Measurements from ENCODE around the gene FSCN2.
"Not testable (repeated sequence)": the region's sequence is repeated elsewhere in the genome, so short reads cannot be mapped to it uniquely, and the experiment has no call there.

Gene FSCN2

DNA sequence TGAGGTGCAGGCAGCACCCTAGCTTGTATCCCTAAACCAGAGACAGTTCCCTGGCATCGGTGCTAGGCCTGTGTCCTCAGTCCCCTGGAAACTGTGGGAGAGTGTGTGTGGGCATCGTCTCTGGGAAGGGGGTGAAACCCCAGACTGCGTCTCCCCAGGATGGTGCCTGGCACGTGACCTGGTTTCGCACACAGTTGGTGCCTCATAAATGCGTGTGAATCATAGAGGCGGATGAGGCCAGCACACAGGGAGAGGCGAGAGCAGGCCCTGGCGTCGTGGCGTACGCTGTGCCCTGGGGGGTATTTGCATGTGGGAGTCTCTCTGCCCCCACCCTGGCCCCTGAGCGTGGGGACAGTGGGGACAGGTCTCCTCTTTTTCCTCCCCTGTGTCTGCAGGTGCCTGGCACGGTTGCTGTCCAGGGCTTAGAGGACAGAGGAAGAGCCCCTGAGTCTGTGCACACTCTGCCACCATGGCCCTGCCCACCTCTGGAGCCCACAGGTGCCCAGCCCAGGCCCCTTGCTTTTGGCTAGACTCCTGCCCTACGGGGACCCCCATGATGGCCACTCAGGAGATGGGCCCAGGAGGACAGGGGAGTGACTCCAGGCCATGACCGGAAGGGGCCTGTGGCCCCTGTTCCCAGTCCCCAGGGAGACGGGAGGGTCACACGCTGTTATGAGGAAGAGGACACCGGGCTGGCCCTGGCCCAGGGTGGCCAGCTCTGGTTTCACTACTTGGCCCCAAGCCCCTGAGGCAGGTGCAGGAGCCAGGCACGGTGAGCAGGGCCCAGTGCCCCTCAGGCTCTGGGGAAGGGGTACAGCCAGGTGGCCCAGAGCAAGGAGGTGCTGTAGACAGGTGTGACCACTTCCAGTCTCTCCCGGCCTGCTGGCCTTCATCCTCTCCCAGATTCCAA, 1.3 kb upstream of the FSCN2 start:
- DNase-seq, result peak; percentile 60

DNA sequence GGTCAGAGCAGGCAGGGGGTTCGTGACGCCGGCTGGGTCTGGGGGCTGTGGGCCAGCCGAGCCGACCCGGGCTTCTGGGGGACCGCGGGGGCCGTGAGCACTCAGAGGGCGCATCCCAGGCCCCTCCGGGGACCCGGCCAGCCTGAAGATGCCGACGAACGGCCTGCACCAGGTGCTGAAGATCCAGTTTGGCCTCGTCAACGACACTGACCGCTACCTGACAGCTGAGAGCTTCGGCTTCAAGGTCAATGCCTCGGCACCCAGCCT, 140 bp downstream of the FSCN2 start:
- no peak for DNase-seq

DNA sequence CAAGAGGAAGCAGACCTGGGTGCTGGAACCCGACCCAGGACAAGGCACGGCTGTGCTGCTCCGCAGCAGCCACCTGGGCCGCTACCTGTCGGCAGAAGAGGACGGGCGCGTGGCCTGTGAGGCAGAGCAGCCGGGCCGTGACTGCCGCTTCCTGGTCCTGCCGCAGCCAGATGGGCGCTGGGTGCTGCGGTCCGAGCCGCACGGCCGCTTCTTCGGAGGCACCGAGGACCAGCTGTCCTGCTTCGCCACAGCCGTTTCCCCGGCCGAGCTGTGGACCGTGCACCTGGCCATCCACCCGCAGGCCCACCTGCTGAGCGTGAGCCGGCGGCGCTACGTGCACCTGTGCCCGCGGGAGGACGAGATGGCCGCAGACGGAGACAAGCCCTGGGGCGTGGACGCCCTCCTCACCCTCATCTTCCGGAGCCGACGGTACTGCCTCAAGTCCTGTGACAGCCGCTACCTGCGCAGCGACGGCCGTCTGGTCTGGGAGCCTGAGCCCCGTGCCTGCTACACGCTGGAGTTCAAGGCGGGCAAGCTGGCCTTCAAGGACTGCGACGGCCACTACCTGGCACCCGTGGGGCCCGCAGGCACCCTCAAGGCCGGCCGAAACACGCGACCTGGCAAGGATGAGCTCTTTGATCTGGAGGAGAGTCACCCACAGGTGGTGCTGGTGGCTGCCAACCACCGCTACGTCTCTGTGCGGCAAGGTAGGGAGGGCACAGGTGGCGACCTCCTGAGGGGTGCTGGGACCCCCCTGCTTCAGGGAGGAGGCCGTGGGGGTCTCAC, 667 bp downstream of the FSCN2 start:
- DNase-seq, result no peak

DNA sequence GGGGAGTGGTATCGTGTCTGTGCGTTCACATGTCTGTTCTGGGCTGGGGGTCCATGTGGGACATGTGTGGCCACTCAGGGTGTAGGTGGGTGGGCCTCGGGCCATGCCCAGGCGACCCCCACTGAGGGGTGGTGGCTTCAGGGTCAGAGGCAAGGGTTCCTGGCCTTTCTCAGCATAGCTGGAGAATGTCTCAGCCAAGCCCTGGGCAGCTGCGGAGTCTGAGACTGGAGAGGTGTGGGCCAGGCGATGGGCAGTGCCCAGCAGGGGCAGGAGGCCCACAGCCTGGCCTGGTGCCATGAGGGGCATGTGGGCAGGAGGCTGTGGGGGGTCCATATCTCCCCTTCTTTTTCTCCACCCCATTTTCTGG, 1.2 kb downstream of the FSCN2 start:
- no peak for DNase-seq

DNA sequence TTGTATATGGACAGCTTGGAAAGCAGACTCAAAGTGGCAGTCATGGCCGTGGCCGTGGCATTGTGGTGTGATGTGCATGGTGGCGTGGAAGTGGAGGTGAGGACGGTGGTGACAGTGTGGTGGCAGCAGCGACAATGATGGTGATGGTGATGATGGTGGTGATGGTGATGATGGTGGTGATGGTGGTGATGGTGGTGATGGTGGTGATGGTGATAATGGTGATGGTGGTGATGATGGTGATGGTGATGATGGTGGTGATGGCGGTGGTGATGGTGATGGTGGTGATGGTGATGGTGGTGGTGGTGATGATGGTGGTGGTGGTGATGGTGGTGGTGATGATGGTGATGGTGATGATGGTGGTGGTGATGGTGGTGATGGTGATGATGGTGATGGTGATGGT, 2.8 kb downstream of the FSCN2 start:
- not testable (repeated sequence) for DNase-seq

DNA sequence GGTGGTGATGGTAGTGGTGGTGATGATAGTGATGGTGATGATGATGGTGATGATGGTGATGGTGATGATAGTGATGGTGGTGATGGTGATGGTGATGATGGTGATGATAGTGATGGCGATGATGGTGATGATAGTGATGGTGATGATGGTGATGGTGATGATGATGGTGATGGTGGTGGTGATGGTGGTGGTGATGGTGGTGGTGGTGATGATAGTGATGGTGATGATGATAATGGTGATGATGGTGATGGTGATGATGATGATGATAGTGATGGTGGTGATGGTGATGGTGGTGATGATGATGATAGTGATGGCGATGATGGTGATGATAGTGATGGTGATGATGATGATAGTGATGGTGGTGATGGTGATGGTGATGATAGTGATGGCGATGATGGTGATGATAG, 3.8 kb downstream of the FSCN2 start:
- DNase-seq, result not testable (repeated sequence)

DNA sequence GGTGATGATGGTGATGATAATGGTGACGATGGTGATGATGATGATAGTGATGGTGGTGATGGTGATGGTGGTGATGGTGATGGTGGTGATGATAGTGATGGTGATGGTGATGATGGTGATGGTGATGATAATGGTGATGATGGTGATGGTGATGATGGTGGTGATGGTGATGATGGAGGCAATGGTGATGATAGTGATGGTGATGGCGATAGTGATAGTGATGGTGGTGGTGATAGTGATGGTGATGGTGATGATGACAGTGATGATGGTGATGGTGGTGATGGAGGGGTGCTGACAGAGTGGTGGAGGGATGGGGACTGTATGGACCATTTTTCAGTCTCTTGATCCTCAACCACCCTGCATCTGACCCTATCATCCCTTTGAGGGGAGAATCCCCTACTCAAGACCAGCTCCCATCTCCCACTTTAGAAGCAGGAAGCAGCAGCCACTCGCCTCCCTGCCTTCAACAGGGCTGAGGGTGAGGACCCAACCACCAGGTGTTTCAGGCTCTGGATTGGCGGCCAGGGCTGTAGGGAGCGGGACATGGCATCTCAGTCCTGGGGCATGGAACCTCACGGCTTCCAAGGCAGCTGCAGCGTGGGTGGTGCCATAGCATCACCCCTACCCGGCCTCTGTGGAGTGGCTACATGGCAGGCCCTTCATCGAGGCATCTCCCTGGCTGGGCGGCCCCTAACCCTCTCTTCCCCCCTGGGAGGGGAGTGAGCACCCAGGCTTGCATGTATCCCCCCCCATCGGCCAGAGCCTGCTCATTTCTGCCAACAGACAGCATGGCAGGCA, 4.5 kb downstream of the FSCN2 start:
- DNase-seq, result no peak

DNA sequence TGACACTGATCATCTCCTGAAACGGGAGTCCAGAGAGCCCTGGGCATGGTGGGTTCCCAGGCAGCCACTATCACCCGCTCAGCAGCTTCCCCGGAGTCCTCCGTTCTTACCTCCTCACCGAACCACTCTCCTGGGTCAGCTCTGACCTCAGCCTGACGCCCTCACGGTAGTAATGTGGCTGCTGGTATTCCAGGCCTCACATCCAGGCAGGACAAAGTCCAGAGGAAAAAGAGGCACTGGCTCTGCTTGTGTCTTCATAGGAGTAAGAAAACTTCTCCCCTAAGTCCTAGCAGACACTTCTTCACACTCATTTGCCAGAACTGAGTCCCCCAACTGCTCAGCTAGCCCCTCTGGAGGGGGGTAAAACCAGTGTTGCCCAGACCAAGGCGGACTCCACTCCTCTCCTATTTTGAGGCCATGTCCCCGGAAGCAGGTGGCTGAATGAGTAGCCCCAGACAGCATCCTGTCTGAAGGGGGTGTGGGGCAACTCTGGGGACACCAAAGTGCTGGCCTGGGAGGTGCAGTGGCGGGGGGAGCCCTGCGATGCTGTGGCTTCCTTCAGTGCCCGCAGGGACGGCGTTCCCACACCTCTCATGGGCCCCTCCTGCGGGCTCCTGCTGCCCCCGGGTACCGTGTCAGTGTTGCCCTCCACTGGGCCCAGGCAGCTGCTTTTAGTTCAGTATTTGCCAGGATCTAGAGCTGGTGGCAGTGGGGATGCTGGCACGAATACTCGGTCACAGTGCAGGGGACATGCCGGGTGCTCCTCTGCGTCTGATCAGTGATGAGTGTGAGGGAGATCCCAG, 5.4 kb downstream of the FSCN2 start:
- no peak for DNase-seq

DNA sequence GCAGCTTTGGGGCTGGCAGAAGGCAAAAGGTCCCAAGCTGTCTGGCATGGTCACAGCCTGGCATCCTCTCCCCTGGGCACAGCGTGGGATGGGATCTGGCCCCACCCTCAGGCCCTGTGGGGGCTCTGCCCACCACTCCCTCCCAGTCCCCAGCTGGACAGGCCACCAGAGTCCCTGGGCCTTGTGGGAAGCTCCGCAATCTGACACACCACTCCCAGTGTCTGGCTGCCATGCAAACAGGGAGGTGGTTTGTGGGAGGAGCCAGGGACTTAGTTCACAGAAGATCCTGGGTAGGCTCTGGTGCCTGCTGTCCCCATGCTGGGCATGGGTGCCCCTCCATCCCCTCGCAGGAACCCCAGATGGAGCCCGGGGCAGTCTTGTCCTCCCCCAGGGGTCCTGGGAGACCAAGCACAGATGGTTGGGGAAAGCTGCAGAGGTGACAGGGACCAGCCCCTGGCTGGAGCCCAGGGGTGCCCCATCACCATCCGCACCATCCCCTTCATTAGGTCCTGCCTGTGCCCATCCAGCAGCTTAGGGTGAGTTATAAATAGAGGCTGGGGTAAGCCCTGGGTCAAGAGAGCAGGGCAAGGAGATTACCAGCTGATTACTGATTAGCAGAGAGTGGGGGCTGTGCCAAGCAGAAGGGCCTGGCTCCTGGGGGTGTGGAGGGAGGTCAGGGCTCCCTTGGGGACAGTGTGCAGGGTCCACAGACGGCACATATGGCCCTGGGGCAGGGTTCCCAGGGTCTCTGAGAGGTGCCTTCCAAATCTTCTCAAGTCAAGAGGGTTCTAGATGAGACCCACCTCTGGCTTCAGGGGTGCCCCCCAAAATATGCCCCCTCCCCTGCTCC, 6.2 kb downstream of the FSCN2 start:
- DNase-seq, result no peak

DNA sequence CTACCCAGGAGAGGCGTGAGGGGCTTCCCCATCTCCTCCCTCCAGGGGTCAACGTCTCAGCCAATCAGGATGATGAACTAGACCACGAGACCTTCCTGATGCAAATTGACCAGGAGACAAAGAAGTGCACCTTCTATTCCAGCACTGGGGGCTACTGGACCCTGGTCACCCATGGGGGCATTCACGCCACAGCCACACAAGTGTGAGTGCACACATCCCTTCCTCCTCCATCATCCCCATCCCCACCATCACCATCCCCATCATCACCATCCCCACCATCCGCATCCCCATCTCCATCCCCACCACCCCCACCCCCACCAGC, 6.8 kb downstream of the FSCN2 start:
- no peak for DNase-seq

DNA sequence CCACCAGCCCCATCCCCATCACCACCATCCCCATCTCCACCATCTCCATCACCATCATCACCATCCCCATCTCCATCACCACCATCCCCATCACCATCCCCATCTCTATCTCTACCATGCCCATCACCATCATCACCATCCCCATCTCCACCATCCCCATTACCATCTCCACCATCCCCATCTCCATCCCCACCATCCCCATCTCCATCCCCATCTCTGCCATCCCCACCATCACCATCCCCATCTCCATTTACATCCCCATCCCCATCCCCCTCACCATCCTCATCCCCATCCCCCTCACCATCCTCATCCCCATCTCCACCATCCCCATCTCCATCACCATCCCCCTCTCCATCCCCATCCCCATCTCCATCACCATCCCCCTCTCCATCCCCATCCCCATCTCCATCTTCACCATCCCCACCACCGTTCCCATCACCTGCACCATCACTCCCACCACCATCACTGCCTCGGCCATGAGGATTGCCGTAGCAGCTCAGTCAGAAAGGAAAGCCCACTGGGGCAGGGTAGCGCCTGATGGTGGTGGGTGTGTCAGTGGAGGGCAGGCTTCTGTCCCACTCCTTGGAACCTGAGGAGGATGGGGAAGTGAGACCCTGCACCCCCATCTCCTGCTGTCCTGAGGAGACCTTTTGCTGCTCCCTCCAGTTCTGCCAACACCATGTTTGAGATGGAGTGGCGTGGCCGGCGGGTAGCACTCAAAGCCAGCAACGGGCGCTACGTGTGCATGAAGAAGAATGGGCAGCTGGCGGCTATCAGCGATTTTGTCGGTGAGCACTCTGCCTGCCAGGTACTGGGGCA, 7.5 kb downstream of the FSCN2 start:
- no peak for DNase-seq

DNA sequence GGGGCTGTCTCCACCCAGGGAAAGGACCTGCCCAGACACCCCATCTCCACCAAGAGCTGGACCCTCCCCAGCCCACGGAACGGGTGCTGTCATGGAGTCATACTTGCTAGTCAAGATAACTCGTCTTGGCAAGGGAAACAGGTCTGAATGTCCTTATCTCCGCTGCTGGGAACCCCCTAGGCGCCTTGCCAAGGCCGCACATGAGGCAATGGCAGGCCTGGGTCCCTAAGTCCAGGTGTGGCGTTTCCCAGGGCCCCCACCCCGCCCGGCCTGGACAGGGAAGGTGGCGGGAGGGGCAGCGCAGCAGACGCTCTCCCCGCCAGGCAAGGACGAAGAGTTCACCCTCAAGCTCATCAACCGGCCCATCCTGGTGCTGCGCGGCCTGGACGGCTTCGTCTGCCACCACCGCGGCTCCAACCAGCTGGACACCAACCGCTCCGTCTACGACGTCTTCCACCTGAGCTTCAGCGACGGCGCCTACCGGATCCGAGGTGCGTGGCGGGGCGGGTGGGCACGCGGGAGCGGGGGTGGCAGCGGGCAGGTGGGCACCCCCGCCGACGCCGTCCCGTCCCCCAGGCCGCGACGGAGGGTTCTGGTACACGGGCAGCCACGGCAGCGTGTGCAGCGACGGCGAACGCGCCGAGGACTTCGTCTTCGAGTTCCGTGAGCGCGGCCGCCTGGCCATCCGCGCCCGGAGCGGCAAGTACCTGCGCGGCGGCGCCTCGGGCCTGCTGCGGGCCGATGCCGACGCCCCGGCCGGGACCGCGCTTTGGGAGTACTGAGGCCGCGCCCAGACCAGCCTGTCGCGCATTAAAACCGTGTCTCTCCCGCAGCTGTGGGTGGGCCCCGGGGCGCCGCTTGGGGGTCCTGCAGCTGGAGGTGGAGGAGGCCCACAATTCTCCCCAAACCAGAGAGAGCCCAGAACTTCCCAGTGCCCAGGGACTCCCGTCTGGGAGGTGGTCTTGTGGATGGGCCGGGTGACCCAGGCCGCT, 8.4 kb downstream of the FSCN2 start:
- no peak for DNase-seq

DNA sequence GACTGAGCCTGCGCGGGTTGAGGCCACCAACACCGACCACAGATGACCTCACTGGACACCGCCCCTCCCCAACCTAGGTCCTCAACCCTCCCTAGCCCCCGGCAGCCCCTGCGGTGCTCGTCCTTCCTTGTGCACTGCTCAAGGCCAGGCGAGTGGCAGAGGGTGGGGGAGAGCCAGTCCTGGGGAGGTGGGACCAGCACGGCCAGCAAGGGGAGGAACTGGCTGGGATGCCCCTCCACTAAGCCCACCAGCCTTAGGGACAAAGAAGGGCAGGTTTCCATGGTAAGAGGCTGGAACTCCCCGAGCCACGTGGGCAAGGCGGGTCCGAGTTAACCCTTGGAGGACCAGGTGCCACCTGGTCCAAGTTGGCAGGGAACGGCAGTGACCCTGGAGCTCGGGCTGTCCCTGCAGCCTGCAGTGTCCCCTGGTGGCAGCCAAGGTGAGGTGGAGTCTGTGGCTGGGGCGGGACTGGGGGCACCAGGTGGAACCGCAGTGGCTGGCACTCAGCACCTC, 9.2 kb downstream of the FSCN2 start:
- DNase-seq, result peak; percentile 70

DNA sequence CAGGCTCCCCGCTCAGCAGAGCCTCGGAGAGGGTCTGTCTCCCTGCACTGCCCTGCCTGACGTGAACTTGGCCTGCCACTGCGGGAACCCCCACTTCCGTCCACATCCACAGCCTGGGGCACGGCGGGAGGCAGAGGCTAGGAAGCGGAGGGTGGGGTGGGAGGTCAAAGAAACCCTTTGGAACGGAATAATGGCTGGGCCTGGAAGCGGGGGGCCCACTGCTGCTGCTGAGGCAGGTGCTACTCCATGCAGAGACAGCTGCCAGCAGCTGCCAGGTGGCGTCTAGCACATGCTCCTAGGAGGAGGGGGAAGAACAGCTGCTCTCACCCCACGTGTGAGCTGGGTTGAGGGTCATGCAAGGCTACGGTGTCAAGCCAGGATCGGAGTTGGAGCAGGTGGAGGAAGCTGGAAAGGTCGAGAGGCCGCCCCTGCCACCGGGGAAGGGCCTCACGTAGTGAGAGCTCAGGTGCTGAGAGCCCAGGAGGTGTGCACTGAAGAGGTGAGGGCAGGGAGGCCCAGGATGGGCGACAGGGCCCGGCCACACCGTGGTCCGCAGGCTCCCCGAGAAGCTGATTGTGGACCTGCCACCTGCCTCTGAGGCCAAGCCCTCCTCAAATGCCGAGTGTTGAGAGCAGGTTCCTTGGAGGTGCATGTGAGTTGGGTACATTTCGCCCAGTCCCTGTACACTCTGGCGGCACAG, 9.8 kb downstream of the FSCN2 start:
- peak; percentile 78 for DNase-seq

DNA sequence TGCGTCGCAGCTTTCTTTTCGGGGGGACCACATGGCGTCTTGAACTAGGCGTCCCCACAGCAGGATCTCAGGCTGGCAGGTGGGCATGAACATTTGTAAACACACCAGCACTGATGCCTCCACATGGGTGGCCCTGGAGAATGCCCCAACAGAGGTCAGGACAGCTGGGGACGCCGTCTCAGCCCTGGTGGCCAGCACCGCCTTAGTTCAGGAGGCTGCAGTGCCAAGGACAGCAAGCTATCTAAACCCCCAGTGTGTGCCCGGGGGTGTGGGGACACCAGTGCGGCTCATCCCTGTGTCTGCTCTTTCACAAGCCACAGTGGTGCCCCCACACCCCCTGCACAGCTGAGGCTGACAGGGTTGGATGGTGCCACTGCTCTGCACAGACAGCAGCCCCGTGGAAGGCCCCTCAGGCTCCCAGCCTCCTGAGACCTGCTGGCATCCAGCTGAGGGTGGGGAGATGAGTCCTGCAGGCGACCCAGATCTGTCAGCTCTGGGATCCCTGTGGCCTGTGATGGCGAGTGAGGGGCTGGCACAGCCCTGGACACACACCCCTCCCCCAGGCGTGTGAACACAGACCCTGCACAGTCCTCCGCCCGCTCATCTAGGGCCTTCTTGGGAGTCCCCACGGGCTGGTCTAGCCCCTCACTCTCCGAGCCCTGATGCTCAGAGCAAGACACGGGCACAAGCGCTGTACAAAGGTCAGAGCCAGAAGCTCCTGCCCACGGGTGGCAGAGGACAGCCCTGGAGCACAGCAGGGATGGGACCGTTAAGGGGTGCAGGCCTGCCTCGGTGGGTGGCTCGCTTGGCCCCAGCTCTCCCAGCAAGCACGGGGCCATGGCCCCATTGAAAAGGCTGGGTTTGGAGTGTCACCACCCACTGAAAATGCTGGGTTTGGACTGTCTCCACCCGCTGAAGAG, 10.7 kb downstream of the FSCN2 start:
- no peak for DNase-seq

DNA sequence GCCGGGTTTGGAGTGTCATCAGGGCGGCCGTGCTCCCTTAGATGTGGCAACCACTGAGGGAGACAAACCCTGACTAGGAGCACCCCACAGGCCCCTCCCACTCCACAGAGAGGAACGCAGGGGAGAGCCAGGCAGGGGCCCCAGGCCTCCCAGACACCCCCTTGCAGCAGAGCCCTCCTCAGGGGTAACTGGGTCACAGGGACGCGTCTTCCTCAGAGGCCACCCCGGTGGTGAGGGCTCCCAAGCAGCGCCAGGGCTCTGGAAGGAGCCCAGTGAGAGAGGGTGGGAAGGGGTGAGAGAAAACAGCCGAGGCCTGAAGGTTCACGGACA, 11.4 kb downstream of the FSCN2 start:
- DNase-seq, result no peak

DNA sequence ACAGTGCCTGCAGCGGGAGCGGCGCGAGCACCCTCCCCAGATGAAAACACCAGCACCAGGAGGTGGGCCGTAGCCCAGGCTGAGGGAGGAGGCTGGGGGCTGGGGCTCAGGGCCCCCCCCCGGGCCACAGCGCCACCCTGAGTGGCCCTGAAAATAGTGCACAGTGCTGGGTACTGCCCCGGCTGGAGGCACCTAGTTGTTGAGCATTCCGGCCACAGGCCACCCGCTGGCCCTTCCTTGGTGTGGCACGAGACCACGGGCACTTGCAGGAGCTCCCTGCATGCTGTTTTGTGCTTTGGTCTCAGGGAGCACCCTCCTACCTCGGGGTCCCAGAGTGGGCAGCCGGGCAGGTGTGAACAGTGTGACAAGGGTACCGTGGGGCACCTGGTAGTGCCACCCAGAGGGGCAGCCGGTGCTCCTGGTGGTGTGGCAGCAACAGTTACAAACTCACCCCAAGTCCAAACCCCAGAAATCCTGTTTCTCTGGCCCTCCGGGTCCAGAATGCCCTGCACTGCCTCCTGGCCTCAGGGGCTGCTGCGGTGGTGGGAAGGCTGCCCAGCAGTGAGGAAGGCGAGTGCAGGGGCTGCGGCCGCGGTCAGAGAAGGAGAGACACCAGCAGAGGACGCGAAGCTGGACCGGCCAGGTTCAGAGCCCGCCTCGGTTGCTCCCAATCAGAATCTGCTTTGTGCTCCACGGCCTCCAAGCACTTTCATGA, 11.9 kb downstream of the FSCN2 start:
- DNase-seq, result no peak

Measured in NCI-H1092 (cell line).